Type B pancreatic cell (in vitro differentiated cells): ENCODE measurements around the gene C10orf143. TPM values are rescaled to one million over a fixed set of nuclear protein-coding genes. Genes with fewer than 3 reads are reported as not detected.

ENCODE experiments used
- DNase-seq: peaks from one replicate; pipeline ENCODE4 v3.0.0; 2021; ENCODE audit warnings: mixed read lengths; ENCODE audit not compliant: unreplicated experiment; ENCODE audit errors: extremely low spot score
- H3K27ac Mint-ChIP-seq: 2 replicates; pipeline ENCODE4 v1.8.0; 2021; ENCODE audit warnings: mild to moderate bottlenecking, mixed read lengths
- H3K27me3 Mint-ChIP-seq: 2 replicates; pipeline ENCODE4 v1.8.0; 2021; ENCODE audit warnings: mixed read lengths
- H3K36me3 Mint-ChIP-seq: 2 replicates; pipeline ENCODE4 v1.8.0; 2021; ENCODE audit warnings: mixed read lengths
- H3K4me1 Mint-ChIP-seq: one replicate; pipeline ENCODE4 v1.8.0; 2021; ENCODE audit warnings: mixed read lengths; ENCODE audit not compliant: unreplicated experiment
- H3K4me3 Mint-ChIP-seq: 2 replicates; pipeline ENCODE4 v1.8.0; 2021; ENCODE audit warnings: mild to moderate bottlenecking, mixed read lengths
- H3K9me3 Mint-ChIP-seq: 2 replicates; pipeline ENCODE4 v1.8.0; 2021; ENCODE audit warnings: mixed read lengths
- total RNA-seq: library from RNA; stranded (reverse); gene quantifications from 2 replicates; pipeline ENCODE4 v1.2.1, GENCODE V29; 2021; ENCODE audit warnings: low replicate concordance
- TF ChIP-seq, protein P1 (sequence below): fragments of 200-600 bp; sonication (generic); conservative IDR thresholded peaks from 2 replicates; pipeline ENCODE4 v1.5.0; 2021; ENCODE audit warnings: antibody characterized with exemption, mild to moderate bottlenecking

Gene C10orf143
- total RNA-seq, 1 donor from 2014 or later, result 3.0 TPM

DNA sequence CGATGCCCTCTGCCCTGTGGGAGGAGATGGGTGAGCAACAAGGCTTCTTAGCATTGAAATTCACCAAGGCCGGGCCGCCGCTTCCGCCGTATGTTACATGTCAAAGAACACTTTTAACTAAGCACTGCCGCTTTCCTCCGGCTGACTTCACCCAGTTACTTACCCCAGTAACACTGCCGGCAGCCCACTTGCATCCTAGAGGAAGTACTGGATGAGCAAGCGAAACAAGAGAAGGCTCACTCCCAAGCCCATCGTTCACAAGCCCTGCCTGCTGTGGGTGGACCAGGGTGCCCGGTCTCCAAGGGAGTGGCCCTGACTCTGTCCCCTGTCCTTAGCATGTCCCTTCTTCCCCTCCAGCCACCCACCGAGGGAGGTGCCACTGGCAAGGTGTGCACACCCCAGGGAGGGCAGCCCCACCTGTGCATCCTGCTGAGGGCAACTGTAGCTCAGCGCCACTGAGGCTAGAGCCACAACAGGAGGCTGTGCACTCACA lies 73.4 kb downstream of the C10orf143 start:
- Mint-ChIP-seq H3K4me1 (no peaks in the 10 kb centered on the region), H3K36me3 (no peaks in the 10 kb centered on the region), H3K9me3 (no peaks in the 10 kb centered on the region), H3K4me3 (no peak overlapping the region), H3K27ac (no peak overlapping the region), H3K27me3 (peaks cover 33% of the 10 kb centered on the region)
- TF ChIP-seq, protein P1, sequence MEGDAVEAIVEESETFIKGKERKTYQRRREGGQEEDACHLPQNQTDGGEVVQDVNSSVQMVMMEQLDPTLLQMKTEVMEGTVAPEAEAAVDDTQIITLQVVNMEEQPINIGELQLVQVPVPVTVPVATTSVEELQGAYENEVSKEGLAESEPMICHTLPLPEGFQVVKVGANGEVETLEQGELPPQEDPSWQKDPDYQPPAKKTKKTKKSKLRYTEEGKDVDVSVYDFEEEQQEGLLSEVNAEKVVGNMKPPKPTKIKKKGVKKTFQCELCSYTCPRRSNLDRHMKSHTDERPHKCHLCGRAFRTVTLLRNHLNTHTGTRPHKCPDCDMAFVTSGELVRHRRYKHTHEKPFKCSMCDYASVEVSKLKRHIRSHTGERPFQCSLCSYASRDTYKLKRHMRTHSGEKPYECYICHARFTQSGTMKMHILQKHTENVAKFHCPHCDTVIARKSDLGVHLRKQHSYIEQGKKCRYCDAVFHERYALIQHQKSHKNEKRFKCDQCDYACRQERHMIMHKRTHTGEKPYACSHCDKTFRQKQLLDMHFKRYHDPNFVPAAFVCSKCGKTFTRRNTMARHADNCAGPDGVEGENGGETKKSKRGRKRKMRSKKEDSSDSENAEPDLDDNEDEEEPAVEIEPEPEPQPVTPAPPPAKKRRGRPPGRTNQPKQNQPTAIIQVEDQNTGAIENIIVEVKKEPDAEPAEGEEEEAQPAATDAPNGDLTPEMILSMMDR, result no peak
- no peak for DNase-seq

DNA sequence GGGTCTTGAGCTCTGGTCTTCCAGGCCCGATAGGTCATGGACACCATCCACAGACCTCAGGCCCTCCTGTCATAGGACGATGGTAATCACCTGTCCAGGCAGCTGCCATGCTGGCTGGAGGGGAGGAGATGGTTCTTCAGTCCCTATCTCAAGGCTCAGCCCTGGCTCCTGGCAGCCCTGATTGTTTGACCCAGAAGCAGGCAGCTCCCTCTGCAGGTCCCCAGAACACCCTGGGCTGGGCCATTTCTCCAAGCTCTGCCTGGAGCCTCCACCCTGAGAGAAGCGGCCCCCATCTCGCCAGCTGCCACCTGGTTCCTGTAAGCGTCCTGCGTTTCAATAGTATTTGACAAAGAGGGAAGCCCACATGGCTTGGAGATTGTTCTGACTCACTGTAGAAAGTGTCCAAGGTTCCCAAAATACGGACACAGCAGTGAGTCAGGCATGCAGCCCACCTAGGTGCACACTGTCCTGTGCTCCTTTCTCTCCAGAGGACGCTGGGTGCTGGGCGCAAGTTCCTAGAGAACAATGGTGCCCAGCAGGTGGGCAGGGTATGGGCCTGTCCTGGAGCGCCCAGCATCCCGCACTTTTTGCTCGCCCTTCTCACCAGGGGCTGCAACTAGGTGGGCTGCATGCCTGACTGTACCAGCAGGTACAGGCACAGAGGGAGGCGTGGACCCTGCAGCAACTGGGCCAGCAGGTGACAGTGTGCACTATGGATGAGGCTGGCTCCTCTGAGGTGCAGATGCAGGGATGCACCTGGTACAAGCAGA lies 74.1 kb downstream of the C10orf143 start:
- Mint-ChIP-seq H3K27ac (no peak overlapping the region), H3K4me1 (no peaks in the 10 kb centered on the region), H3K36me3 (no peaks in the 10 kb centered on the region)

DNA sequence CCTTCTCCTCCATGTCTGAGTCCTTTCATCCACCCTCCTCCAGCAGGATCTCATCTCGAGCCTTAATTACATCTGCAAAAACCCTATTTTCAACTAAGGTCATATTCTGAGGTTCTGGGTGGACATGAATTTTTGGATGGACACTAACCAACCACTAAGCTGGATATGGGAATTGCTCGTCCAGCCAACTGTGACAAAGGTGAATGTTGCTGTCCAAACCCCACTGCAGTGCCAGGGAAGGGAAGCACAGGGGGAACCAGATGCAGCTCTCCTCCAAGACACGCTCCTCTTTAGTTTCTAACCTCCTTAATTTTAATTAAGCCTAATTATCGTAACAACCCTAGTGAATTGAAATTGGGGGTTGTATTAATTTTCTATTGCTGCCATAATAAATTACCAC lies 81.4 kb downstream of the C10orf143 start:
- H3K4me1 Mint-ChIP-seq, result no peaks in the 10 kb centered on the region
- H3K36me3 Mint-ChIP-seq, result no peaks in the 10 kb centered on the region
- peaks cover 11% of the 10 kb centered on the region for H3K27me3 Mint-ChIP-seq
- no peak overlapping the region for H3K4me3 Mint-ChIP-seq
- H3K27ac Mint-ChIP-seq, result no peak overlapping the region
- no peaks in the 10 kb centered on the region for H3K9me3 Mint-ChIP-seq
- TF ChIP-seq, protein P1, result no peak
- DNase-seq, result no peak

More for the DNA sequence above, 74.1 kb downstream of the C10orf143 start:
- Mint-ChIP-seq H3K4me3 (no peak overlapping the region), H3K9me3 (no peaks in the 10 kb centered on the region), H3K27me3 (peaks cover 30% of the 10 kb centered on the region)
- TF ChIP-seq, protein P1, result no peak
- DNase-seq, result no peak

DNA sequence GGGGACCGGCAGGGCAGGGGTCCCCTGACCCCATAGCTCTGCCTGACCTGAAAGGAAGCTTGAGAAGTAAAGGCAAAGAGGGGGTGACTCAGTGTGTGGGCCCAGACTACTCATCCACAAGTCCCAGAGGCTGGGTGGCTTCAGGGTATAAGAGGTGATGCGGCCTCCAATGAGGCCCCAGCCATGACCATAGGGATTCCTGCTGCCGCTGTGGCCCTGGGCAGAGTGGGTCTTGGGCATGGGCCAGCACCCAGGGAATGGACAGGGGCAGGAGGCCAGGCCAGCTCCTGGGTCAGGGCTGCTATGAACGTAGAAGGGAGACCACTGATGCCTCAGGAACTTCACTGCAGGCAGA lies 82.2 kb downstream of the C10orf143 start:
- Mint-ChIP-seq H3K27me3 (peaks cover 7% of the 10 kb centered on the region), H3K4me3 (no peak overlapping the region), H3K4me1 (no peaks in the 10 kb centered on the region), H3K27ac (no peak overlapping the region), H3K9me3 (no peaks in the 10 kb centered on the region), H3K36me3 (no peaks in the 10 kb centered on the region)
- TF ChIP-seq, protein P1, result no peak
- no peak for DNase-seq

DNA sequence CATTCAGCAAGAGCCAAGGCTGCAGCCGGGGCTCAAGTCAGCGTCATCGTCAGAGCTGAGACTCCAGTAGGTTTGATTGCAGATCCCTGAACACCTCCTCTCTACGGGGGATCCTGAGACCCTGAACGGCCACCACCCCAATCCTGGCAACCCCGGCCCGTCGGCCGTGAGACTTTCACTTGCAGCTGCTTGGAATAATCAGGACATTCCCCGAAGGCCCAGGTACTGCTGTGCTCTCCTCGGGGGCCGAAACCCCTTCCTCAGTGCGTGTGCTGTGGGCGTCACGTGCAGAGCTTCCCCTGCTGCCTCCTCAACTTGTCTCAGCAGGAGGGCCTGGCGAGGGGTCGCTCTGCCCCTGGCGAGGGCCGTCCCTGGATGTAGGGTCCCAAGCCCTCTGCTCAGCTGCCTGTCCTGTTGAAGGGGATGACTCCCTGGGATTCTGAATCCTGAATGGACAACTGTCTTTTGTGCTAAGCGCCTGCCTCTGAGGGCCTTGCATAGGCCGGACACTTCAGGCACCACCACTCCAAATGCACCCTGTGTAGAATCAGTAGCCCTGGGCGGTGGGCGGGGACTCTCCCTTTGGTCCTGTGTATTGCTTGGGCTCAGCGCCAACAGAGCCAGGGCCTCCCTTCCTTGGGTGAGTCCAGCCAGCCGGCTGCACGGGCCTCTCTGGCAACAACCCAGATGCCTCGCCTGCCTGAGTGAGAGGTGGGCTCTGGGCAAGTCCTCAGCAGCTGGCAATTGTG lies 82.7 kb downstream of the C10orf143 start:
- Mint-ChIP-seq H3K4me3 (no peak overlapping the region), H3K36me3 (no peaks in the 10 kb centered on the region), H3K27me3 (peaks cover 7% of the 10 kb centered on the region), H3K27ac (no peak overlapping the region), H3K4me1 (no peaks in the 10 kb centered on the region), H3K9me3 (no peaks in the 10 kb centered on the region)
- TF ChIP-seq, protein P1, result no peak
- no peak for DNase-seq
